ENCODE results near the gene GAS2L1.

DNA sequence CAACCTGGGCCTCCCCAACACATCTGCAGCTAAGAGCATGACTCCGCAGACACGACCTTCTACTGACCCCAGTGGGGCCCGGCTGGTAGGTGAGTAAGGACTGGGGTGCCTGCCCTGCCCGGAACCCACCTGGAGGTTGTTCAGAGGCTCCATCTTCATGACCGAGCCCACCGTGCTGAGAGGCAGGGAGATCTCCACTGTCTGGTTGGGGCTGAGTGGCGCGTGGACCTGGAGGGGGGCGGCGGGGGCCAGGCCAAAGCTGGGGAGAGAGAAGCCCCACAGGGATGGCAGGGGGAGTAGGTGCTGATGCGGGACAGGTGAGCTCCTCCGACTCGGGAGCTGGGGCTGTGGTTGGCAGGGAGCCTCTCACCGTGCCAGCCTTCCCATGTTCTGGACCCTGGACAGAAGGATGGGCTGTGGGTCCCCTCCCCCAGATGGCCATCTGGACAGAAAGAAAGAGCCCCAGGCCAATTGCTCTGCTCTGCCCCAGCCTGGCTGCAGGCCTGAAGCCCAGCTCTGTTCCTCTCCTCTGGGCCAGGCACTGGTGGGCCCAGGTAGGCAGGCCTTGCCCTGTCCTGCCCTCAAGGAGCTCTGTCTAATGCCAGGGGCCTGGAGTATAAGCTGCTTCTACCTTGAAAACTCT, 25.3 kb downstream of the GAS2L1 start:
- TF ChIP-seq POLR2AphosphoS5 (IDR thresholded peaks at IDR 0.05; ENCODE audit: low read depth, low read length) (no peak), POLR2A (IDR thresholded peaks at IDR 0.05; ENCODE audit: low read depth, low read length) (no peak), TAF1 (IDR thresholded peaks at IDR 0.05; ENCODE audit: borderline replicate concordance, low read depth, low read length) (no peak)

Data from GM12892 (cell line).